Measurements from ENCODE around the gene C2. TPM values are rescaled to one million over a fixed set of nuclear protein-coding genes. Genes with fewer than 3 reads are reported as not detected.
A peak's percentile ranks its signal among the peaks of the same experiment; 100 is the strongest.

The C2 gene
- total RNA-seq, 2 experiments from 2014 or later = 0.97 to 1.0 TPM

- POLR2A ChIA-PET = interaction anchor here (1.1 kb wide), 2 partner anchors 8 kb away, joined by 3 to 5 read pairs; partner anchors contain the start of genes NELFE and SKIC2
- H3K36me3 Mint-ChIP-seq = peaks cover 41% of the 10 kb centered on the region
- H3K4me3 Mint-ChIP-seq = no peak overlapping the region
Measured at GRCh38 chr6:31966997-31967925, 39.7 kb downstream of the C2 start.

GRCh38 chr6:31967926-31968320, 40.4 kb downstream of the C2 start:
- Mint-ChIP-seq H3K9me3 (no peaks in the 10 kb centered on the region), H3K27me3 (no peaks in the 10 kb centered on the region), H3K36me3 (peaks cover 35% of the 10 kb centered on the region), H3K4me3 (no peak overlapping the region), H3K27ac (no peak overlapping the region), H3K4me1 (ENCODE audit: low read depth) (peaks cover 24% of the 10 kb centered on the region)
- ChIA-PET CTCF (interaction anchor here (1.8 kb wide), 1 partner anchor 16 kb away, joined by 4 read pairs; no protein-coding TSS in a partner anchor), POLR2A (interaction anchor here (1.1 kb wide), 2 partner anchors 8 to 9 kb away, joined by 3 to 5 read pairs; partner anchors contain the start of genes NELFE and SKIC2)
- no peak for DNase-seq
- intact Hi-C loops (cut with micrococcal nuclease) = no loop called here

More at GRCh38 chr6:31966997-31967925, 39.7 kb downstream of the C2 start:
- DNase-seq = no peak
- Mint-ChIP-seq H3K9me3 (no peaks in the 10 kb centered on the region), H3K27ac (peak overlapping the region; percentile 18), H3K4me1 (ENCODE audit: low read depth) (peaks cover 21% of the 10 kb centered on the region), H3K27me3 (no peaks in the 10 kb centered on the region)
- intact Hi-C loops (cut with micrococcal nuclease) = no loop called here
- CTCF ChIA-PET = interaction anchor here (1.8 kb wide), 1 partner anchor 15 kb away, joined by 4 read pairs; no protein-coding TSS in a partner anchor

GRCh38 chr6:31968326-31968725, 40.8 kb downstream of the C2 start:
- H3K9me3 Mint-ChIP-seq = no peaks in the 10 kb centered on the region
- H3K4me1 Mint-ChIP-seq (ENCODE audit: low read depth) = peaks cover 28% of the 10 kb centered on the region
- H3K4me3 Mint-ChIP-seq = no peak overlapping the region
- H3K36me3 Mint-ChIP-seq = peaks cover 34% of the 10 kb centered on the region
- POLR2A ChIA-PET = interaction anchor here (1.1 kb wide), 2 partner anchors 9 to 10 kb away, joined by 3 to 5 read pairs; partner anchors contain the start of genes NELFE and SKIC2
- no peak overlapping the region for H3K27ac Mint-ChIP-seq
- no peaks in the 10 kb centered on the region for H3K27me3 Mint-ChIP-seq
- no peak for DNase-seq
- intact Hi-C loops (cut with micrococcal nuclease) = no loop called here
- CTCF ChIA-PET = interaction anchor here (1.1 kb wide), 1 partner anchor 9 kb away, joined by 3 read pairs; the partner anchor contains the start of gene SKIC2

- no peak for DNase-seq
- no peaks in the 10 kb centered on the region for H3K9me3 Mint-ChIP-seq
- H3K27me3 Mint-ChIP-seq = no peaks in the 10 kb centered on the region
- POLR2A ChIA-PET = interaction anchor here (1.1 to 4.2 kb wide), 2 partner anchors 10 kb away, joined by 3 to 39 read pairs; partner anchors contain the start of genes NELFE and SKIC2
- peaks cover 33% of the 10 kb centered on the region for H3K4me1 Mint-ChIP-seq (ENCODE audit: low read depth)
- H3K4me3 Mint-ChIP-seq = no peak overlapping the region
- intact Hi-C loops (cut with micrococcal nuclease) = no loop called here
- peak overlapping the region; percentile 100 for H3K27ac Mint-ChIP-seq
- CTCF ChIA-PET = interaction anchor here (1.1 kb wide), 1 partner anchor 10 kb away, joined by 3 read pairs; the partner anchor contains the start of gene SKIC2
- peaks cover 30% of the 10 kb centered on the region for H3K36me3 Mint-ChIP-seq
Measured at GRCh38 chr6:31968791-31969711, 41.5 kb downstream of the C2 start.

- Mint-ChIP-seq H3K27ac (peak overlapping the region; percentile 100), H3K9me3 (no peaks in the 10 kb centered on the region), H3K4me3 (peak overlapping the region; percentile 95), H3K36me3 (peaks cover 27% of the 10 kb centered on the region), H3K27me3 (no peaks in the 10 kb centered on the region), H3K4me1 (ENCODE audit: low read depth) (peaks cover 39% of the 10 kb centered on the region)
- ChIA-PET POLR2A (interaction anchor here (0.7 to 4.2 kb wide), 3 partner anchors 11 to 318 kb away, joined by 3 to 39 read pairs (median 3); partner anchors contain the start of genes BAG6, NELFE and SKIC2), CTCF (interaction anchor here (1.1 to 1.2 kb wide), 2 partner anchors 11 to 17 kb away, joined by 3 to 5 read pairs; partner anchors contain the start of genes NELFE and SKIC2)
- intact Hi-C loops (cut with micrococcal nuclease) = loop anchor here (10.0 kb wide), 3 partner anchors 205 to 1005 kb away; partner anchors contain the start of genes AGPAT1, CLIC1 and RNF5
- DNase-seq = no peak
Measured at GRCh38 chr6:31969712-31970603, 42.4 kb downstream of the C2 start.

GRCh38 chr6:31970604-31971271, 43.2 kb downstream of the C2 start:
- intact Hi-C loops (cut with micrococcal nuclease) = loop anchor here (10.0 kb wide), 3 partner anchors 204 to 1004 kb away; partner anchors contain the start of genes AGPAT1, CLIC1 and RNF5
- H3K4me3 Mint-ChIP-seq = peak overlapping the region; percentile 95
- H3K4me1 Mint-ChIP-seq (ENCODE audit: low read depth) = peaks cover 39% of the 10 kb centered on the region
- ChIA-PET CTCF (interaction anchor here (1.1 to 1.8 kb wide), 3 partner anchors 12 to 18 kb away, joined by 3 to 7 read pairs (median 5); partner anchors contain the start of genes NELFE and SKIC2), POLR2A (interaction anchor here (0.7 to 4.2 kb wide), 5 partner anchors 8 to 350 kb away, joined by 3 to 39 read pairs (median 5); partner anchors contain the start of genes NELFE, PRRC2A and SKIC2)
- peak overlapping the region; percentile 100 for H3K27ac Mint-ChIP-seq
- DNase-seq = no peak
- no peaks in the 10 kb centered on the region for H3K27me3 Mint-ChIP-seq
- peaks cover 29% of the 10 kb centered on the region for H3K36me3 Mint-ChIP-seq
- H3K9me3 Mint-ChIP-seq = no peaks in the 10 kb centered on the region

GRCh38 chr6:31971279-31971992, 43.9 kb downstream of the C2 start:
- Mint-ChIP-seq H3K36me3 (peaks cover 27% of the 10 kb centered on the region), H3K27me3 (no peaks in the 10 kb centered on the region), H3K9me3 (no peaks in the 10 kb centered on the region), H3K27ac (peak overlapping the region; percentile 100), H3K4me3 (peak overlapping the region; percentile 95), H3K4me1 (ENCODE audit: low read depth) (peaks cover 39% of the 10 kb centered on the region)
- intact Hi-C loops (cut with micrococcal nuclease) = loop anchor here (10.0 kb wide), 3 partner anchors 203 to 1003 kb away; partner anchors contain the start of genes AGPAT1, CLIC1 and RNF5
- ChIA-PET POLR2A (interaction anchor here (0.7 to 4.2 kb wide), 12 partner anchors 9 to 1328 kb away, joined by 3 to 39 read pairs (median 3); partner anchors contain the start of genes ATF6B, DDX39B, EHMT2 and HSPA1B), CTCF (interaction anchor here (1.2 to 1.8 kb wide), 3 partner anchors 12 to 19 kb away, joined by 3 to 7 read pairs (median 3); partner anchors contain the start of genes NELFE and SKIC2)
- no peak for DNase-seq

DNA sequence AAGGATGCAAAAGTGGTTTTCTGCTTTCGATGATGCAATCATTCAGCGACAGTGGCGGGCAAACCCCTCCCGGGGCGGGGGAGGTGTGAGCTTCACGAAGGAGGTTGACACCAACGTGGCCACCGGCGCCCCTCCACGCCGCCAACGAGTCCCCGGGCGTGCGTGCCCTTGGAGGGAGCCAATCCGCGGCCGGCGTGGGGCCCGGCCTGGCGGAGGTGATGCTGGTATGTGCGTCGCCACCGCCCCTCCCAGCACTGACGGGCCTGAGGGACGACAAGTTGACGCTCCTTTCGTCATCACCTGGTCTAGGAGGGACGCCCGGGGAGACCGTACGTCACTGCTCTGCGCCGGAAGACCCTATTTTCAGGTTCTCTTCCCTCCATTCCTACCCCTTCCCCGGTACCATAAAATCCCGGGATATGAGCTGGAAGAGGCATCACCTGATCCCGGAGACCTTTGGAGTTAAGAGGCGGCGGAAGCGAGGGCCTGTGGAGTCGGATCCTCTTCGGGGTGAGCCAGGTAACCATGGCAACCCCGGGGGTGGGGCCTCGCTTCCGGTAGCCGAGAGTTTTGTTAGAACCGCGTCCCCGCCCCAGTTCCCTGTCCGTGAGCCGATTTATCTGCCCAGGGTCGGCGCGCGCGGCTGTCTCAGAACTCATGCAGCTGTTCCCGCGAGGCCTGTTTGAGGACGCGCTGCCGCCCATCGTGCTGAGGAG, 44.6 kb downstream of the C2 start, which contains the start of gene DXO:
TSS of gene DXO (minus strand) at position 146 of the 716 bp plus-strand sequence. CDS start 463 bp downstream, outside the sequence.
- Mint-ChIP-seq H3K9me3 (no peaks in the 10 kb centered on the region), H3K4me1 (ENCODE audit: low read depth) (peaks cover 39% of the 10 kb centered on the region), H3K27me3 (no peaks in the 10 kb centered on the region), H3K27ac (peak within 1 kb of the TSS; percentile 100), H3K36me3 (peaks cover 28% of the 10 kb centered on the region), H3K4me3 (peak within 1 kb of the TSS; percentile 95)
- POLR2A ChIA-PET = interaction anchor here (0.7 to 4.2 kb wide), 12 partner anchors 9 to 1327 kb away, joined by 3 to 39 read pairs (median 3); partner anchors contain the start of genes ATF6B, DDX39B, EHMT2 and HSPA1B
- intact Hi-C loops (cut with micrococcal nuclease) = loop anchor here (1.0 to 10.0 kb wide), 4 partner anchors 13 to 1003 kb away; partner anchors contain the start of genes AGPAT1, CLIC1, RNF5 and SKIC2
- DNase-seq = peak; percentile 99
- CTCF ChIA-PET = interaction anchor here (0.9 to 1.8 kb wide), 3 partner anchors 13 to 20 kb away, joined by 3 to 7 read pairs (median 3); partner anchors contain the start of genes NELFE and SKIC2

Data from activated CD4-positive, alpha-beta memory T cell treated with anti-CD3 and anti-CD28 coated beads for 36 hours (primary cell).